PC-3 (cell line): ENCODE measurements around the gene HAGHL.

Source experiments
- CTCF ChIP-seq: fragments of 300-600 bp; sonication (generic); conservative IDR thresholded peaks from 2 replicates; pipeline ENCODE4 v1.5.1; 2017; ENCODE audit warnings: antibody characterized with exemption, low read depth, mild to moderate bottlenecking, low read length
- EZH2 ChIP-seq: fragments of 300-600 bp; sonication (generic); IDR thresholded peaks from one replicate; pipeline ENCODE4 v1.6.1; 2017; ENCODE audit warnings: antibody characterized with exemption, mild to moderate bottlenecking, low read length; ENCODE audit not compliant: unreplicated experiment

- TF ChIP-seq CTCF = no peak
- TF ChIP-seq EZH2 = no peak
Observed at GRCh38 chr16:716200-716568, 10.7 kb upstream of the HAGHL start.
